Fibroblast of lung (primary cell): Measurements from ENCODE around the gene ITPR1. TPM values are rescaled to one million over a fixed set of nuclear protein-coding genes. Genes with fewer than 3 reads are reported as not detected.

Source experiments
- DNase-seq, 2 donors: peaks; one replicate each; pipeline versions ENCODE4 v3.0.0 to v3.0.0-alpha.2; 2010; ENCODE audit warnings: low read depth in 2 of 2
- H2AFZ ChIP-seq: 2 replicates; pipeline ENCODE4 v1.5.1; 2012; ENCODE audit warnings: low read length, control low read depth, inconsistent platforms
- H3K27ac ChIP-seq: 2 replicates; pipeline ENCODE4 v1.5.1; 2011; ENCODE audit warnings: low read length, control low read depth; ENCODE audit not compliant: insufficient read depth
- H3K27me3 ChIP-seq: 2 replicates; pipeline ENCODE4 v1.5.1; 2011; ENCODE audit warnings: mild to moderate bottlenecking, low read length; ENCODE audit not compliant: control insufficient read depth, insufficient read depth
- H3K36me3 ChIP-seq: 2 replicates; pipeline ENCODE4 v1.5.1; 2011; ENCODE audit warnings: low read length; ENCODE audit not compliant: control insufficient read depth, insufficient read depth
- H3K4me1 ChIP-seq: 2 replicates; pipeline ENCODE4 v1.5.1; 2011; ENCODE audit warnings: low read length; ENCODE audit not compliant: control insufficient read depth, insufficient read depth; ENCODE audit errors: extremely low read depth
- H3K4me2 ChIP-seq: 2 replicates; pipeline ENCODE4 v1.5.1; 2011; ENCODE audit warnings: low read length, control low read depth; ENCODE audit not compliant: insufficient read depth; ENCODE audit errors: extremely low read depth
- H3K4me3 ChIP-seq, 4 experiments: fragments of 200-600 bp in 1 of 4; sonication (generic) in 1 of 4; replicated peaks in 1 of 4; 2 replicates each; pipeline ENCODE4 v1.5.1; 2011 to 2016; ENCODE audit warnings: low read length in 4 of 4, low read depth in 3 of 4, mild to moderate bottlenecking in 3 of 4, control low read depth in 2 of 4, inconsistent platforms in 1 of 4, mixed read lengths in 1 of 4; ENCODE audit not compliant: insufficient read depth in 1 of 4; ENCODE audit errors: control extremely low read depth in 1 of 4
- H3K79me2 ChIP-seq: 2 replicates; pipeline ENCODE4 v1.5.1; 2012; ENCODE audit warnings: mild to moderate bottlenecking, low read length, inconsistent platforms; ENCODE audit not compliant: control insufficient read depth, insufficient read depth
- H3K9ac ChIP-seq: 2 replicates; pipeline ENCODE4 v1.5.1; 2011; ENCODE audit warnings: mild to moderate bottlenecking, low read length, control low read depth; ENCODE audit not compliant: insufficient read depth
- H3K9me3 ChIP-seq: 2 replicates; pipeline ENCODE4 v1.5.1; 2012; ENCODE audit warnings: low read depth, low read length; ENCODE audit not compliant: control insufficient read depth, insufficient read depth
- H4K20me1 ChIP-seq: 2 replicates; pipeline ENCODE4 v1.5.1; 2011; ENCODE audit warnings: low read length; ENCODE audit not compliant: control insufficient read depth, insufficient read depth; ENCODE audit errors: extremely low read depth
- CTCF ChIP-seq, 2 donors: IDR thresholded peaks in 1 of 2; conservative IDR thresholded peaks in 1 of 2; 1 replicate in 1 of 2; 2 replicates in 1 of 2; pipeline ENCODE4 v1.5.1; 2011 to 2012; ENCODE audit warnings: low read length in 2 of 2, control low read depth in 1 of 2, inconsistent platforms in 1 of 2, low read depth in 1 of 2, mild to moderate bottlenecking in 1 of 2
- EZH2 ChIP-seq: IDR thresholded peaks from 2 replicates; pipeline ENCODE4 v1.5.1; 2012; ENCODE audit warnings: low read length, control low read depth, mild to moderate bottlenecking; ENCODE audit errors: missing control alignments
- polyA plus RNA-seq, 2 donors: library from polyadenylated mRNA; depleted of rRNA in 1 of 2; stranded (reverse) in 1 of 2; unstranded in 1 of 2; fragments of >200 nt; gene quantifications; 2 replicates each; pipeline ENCODE4 v1.2.1, GENCODE V29; 2011 to 2012; ENCODE audit warnings: missing spikeins in 1 of 2
- total RNA-seq: library from RNA; depleted of rRNA; stranded (reverse); fragments of >200 nt; gene quantifications from 2 replicates; pipeline ENCODE4 v1.2.1, GENCODE V29; 2014

ITPR1 gene
- total and polyA plus RNA-seq, 2 donors (not counting 1 experiment from before 2014, with no cell fraction given), result 19.2 to 87.0 TPM

- H3K79me2 ChIP-seq, result no peaks in the 10 kb centered on the region
- TF ChIP-seq EZH2, result no peak
- TF ChIP-seq CTCF (conservative IDR thresholded peaks at IDR 0.05 in 1 of 2, IDR thresholded peaks at IDR 0.05 in 1 of 2; ENCODE audit: low read depth in 1 of 2, low read length in 2 of 2), result no peak
- no peaks in the 10 kb centered on the region for H3K27me3 ChIP-seq
- H3K4me2 ChIP-seq, result no peak overlapping the region
- no peaks in the 10 kb centered on the region for H4K20me1 ChIP-seq
- no peak overlapping the region for H2AFZ ChIP-seq
- H3K9me3 ChIP-seq, result no peaks in the 10 kb centered on the region
- no peak for DNase-seq
- H3K4me3 ChIP-seq, result no peak overlapping the region
- H3K27ac ChIP-seq, result no peak overlapping the region
- H3K4me1 ChIP-seq, result peaks cover 2% of the 10 kb centered on the region
- H3K9ac ChIP-seq, result no peak overlapping the region
- H3K36me3 ChIP-seq, result no peaks in the 10 kb centered on the region
Observed at GRCh38 chr3:4773583-4773982, 280.4 kb downstream of the ITPR1 start.

GRCh38 chr3:4774531-4774930, 281.4 kb downstream of the ITPR1 start:
- Histone ChIP-seq H3K27ac (no peak overlapping the region), H3K27me3 (no peaks in the 10 kb centered on the region), H3K79me2 (no peaks in the 10 kb centered on the region), H3K9ac (no peak overlapping the region), H3K4me2 (no peak overlapping the region), H2AFZ (no peak overlapping the region), H3K36me3 (no peaks in the 10 kb centered on the region), H3K9me3 (no peaks in the 10 kb centered on the region), H3K4me3 (no peak overlapping the region), H4K20me1 (no peaks in the 10 kb centered on the region), H3K4me1 (peaks cover 2% of the 10 kb centered on the region)
- TF ChIP-seq EZH2 (no peak), CTCF (conservative IDR thresholded peaks at IDR 0.05 in 1 of 2, IDR thresholded peaks at IDR 0.05 in 1 of 2; ENCODE audit: low read depth in 1 of 2, low read length in 2 of 2) (no peak)
- no peak for DNase-seq

- no peaks in the 10 kb centered on the region for H3K9me3 ChIP-seq
- no peaks in the 10 kb centered on the region for H3K36me3 ChIP-seq
- H3K4me3 ChIP-seq, result no peak overlapping the region
- peaks cover 2% of the 10 kb centered on the region for H3K4me1 ChIP-seq
- DNase-seq, result no peak
- no peaks in the 10 kb centered on the region for H4K20me1 ChIP-seq
- H3K9ac ChIP-seq, result no peak overlapping the region
- H3K79me2 ChIP-seq, result no peaks in the 10 kb centered on the region
- H2AFZ ChIP-seq, result no peak overlapping the region
- H3K4me2 ChIP-seq, result no peak overlapping the region
- no peak overlapping the region for H3K27ac ChIP-seq
- TF ChIP-seq EZH2 (no peak), CTCF (conservative IDR thresholded peaks at IDR 0.05 in 1 of 2, IDR thresholded peaks at IDR 0.05 in 1 of 2; ENCODE audit: low read depth in 1 of 2, low read length in 2 of 2) (no peak)
- no peaks in the 10 kb centered on the region for H3K27me3 ChIP-seq
Observed at GRCh38 chr3:4776399-4776979, 283.3 kb downstream of the ITPR1 start.
